HL-60 (cell line): ENCODE data around the gene HCLS1.
"Not testable (repeated sequence)": the region's sequence is repeated elsewhere in the genome, so short reads cannot be mapped to it uniquely, and the experiment has no call there.

Experiments
- DNase-seq, 2 experiments: peaks; one replicate each; pipeline ENCODE4 v3.0.0-alpha.2; 2010 to 2020; ENCODE audit warnings: low read depth in 1 of 2, low spot score in 1 of 2
- H3K27ac ChIP-seq: fragments of 250-450 bp; sonication (Bioruptor Pico); replicated peaks from 2 replicates; pipeline ENCODE4 v1.5.1; 2020; ENCODE audit warnings: mild to moderate bottlenecking, moderate library complexity
- H3K27me3 ChIP-seq: fragments of 250-450 bp; sonication (Bioruptor Pico); 2 replicates; pipeline ENCODE4 v1.5.1; 2021; ENCODE audit warnings: mild to moderate bottlenecking, moderate library complexity; ENCODE audit not compliant: insufficient read depth, poor library complexity, severe bottlenecking
- H3K4me3 ChIP-seq: replicated peaks from 2 replicates; pipeline ENCODE4 v1.5.1; 2011; ENCODE audit warnings: mild to moderate bottlenecking, control low read depth, low read length; ENCODE audit not compliant: insufficient read depth
- GABPA ChIP-seq: IDR thresholded peaks from 2 replicates; pipeline ENCODE4 v1.6.1; 2012; ENCODE audit warnings: low read depth
- POLR2AphosphoS5 ChIP-seq: IDR thresholded peaks from 2 replicates; pipeline ENCODE4 v1.6.1; 2012; ENCODE audit warnings: low read depth
- SPI1 ChIP-seq: IDR thresholded peaks from 2 replicates; pipeline ENCODE4 v1.6.1; 2012; ENCODE audit warnings: low read depth, mild to moderate bottlenecking, borderline replicate concordance
- TF ChIP-seq, protein P1 (sequence below): IDR thresholded peaks from one replicate; pipeline ENCODE4 v1.5.1; 2011; ENCODE audit warnings: low read length, control low read depth, inconsistent platforms; ENCODE audit not compliant: insufficient read depth
- TF ChIP-seq, protein P2 (sequence below): IDR thresholded peaks from 2 replicates; pipeline ENCODE4 v1.6.1; 2012; ENCODE audit warnings: low read depth; ENCODE audit not compliant: insufficient replicate concordance

HCLS1 gene

DNA sequence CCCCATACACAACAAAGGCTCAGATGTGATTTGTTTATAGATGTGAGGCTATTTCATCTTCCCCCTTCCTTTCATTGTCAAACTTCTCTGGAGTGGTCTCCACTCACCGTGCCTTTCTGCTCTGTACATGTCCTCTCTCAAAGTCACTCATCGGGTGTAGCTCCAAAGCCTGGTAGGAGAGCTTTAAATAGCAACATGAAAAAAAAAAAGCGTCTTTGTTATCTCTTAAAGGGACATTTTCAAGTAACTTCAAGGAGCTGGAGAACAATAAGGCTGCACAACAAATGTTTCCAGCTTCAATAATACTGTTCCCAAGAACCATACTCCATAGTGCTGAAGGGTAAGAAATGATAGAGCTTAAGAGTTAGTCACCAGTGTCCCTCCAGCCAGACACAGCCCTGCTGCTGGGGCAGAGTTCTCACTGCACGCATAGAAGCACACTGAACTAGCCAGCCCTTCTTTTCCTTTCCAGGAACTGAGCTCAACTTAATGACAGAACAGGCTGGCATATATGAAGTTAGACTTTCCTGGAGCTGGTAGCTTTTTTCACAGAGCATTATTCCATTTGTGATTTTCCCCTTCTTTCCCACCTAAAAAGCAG lies 59.4 kb downstream of the HCLS1 start:
- TF ChIP-seq, protein P1, sequence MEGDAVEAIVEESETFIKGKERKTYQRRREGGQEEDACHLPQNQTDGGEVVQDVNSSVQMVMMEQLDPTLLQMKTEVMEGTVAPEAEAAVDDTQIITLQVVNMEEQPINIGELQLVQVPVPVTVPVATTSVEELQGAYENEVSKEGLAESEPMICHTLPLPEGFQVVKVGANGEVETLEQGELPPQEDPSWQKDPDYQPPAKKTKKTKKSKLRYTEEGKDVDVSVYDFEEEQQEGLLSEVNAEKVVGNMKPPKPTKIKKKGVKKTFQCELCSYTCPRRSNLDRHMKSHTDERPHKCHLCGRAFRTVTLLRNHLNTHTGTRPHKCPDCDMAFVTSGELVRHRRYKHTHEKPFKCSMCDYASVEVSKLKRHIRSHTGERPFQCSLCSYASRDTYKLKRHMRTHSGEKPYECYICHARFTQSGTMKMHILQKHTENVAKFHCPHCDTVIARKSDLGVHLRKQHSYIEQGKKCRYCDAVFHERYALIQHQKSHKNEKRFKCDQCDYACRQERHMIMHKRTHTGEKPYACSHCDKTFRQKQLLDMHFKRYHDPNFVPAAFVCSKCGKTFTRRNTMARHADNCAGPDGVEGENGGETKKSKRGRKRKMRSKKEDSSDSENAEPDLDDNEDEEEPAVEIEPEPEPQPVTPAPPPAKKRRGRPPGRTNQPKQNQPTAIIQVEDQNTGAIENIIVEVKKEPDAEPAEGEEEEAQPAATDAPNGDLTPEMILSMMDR: no peak
- TF ChIP-seq GABPA (no peak), POLR2AphosphoS5 (no peak), SPI1 (no peak)
- TF ChIP-seq, protein P2, sequence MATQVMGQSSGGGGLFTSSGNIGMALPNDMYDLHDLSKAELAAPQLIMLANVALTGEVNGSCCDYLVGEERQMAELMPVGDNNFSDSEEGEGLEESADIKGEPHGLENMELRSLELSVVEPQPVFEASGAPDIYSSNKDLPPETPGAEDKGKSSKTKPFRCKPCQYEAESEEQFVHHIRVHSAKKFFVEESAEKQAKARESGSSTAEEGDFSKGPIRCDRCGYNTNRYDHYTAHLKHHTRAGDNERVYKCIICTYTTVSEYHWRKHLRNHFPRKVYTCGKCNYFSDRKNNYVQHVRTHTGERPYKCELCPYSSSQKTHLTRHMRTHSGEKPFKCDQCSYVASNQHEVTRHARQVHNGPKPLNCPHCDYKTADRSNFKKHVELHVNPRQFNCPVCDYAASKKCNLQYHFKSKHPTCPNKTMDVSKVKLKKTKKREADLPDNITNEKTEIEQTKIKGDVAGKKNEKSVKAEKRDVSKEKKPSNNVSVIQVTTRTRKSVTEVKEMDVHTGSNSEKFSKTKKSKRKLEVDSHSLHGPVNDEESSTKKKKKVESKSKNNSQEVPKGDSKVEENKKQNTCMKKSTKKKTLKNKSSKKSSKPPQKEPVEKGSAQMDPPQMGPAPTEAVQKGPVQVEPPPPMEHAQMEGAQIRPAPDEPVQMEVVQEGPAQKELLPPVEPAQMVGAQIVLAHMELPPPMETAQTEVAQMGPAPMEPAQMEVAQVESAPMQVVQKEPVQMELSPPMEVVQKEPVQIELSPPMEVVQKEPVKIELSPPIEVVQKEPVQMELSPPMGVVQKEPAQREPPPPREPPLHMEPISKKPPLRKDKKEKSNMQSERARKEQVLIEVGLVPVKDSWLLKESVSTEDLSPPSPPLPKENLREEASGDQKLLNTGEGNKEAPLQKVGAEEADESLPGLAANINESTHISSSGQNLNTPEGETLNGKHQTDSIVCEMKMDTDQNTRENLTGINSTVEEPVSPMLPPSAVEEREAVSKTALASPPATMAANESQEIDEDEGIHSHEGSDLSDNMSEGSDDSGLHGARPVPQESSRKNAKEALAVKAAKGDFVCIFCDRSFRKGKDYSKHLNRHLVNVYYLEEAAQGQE: no peak

DNA sequence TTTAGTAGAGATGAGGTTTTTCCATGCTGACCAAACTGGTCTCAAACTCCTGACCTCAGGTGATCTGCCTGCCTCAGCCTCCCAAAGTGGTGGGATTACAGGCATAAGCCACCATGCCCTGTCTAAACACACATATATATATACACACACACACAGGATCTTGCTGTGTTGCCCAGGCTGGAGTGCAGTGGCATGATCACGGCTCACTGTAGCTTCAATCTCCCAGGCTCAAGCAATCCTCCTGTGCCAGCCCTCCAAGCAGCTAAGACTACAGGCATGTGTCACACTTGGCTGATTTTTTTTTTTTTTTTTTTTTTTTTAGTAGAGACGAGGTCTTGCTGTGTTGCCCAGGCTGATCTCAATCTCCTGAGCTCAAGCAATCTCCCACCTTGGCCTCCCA lies 60.8 kb downstream of the HCLS1 start:
- not testable (repeated sequence) for DNase-seq, H3K27me3 ChIP-seq, H3K27ac ChIP-seq, H3K4me3 ChIP-seq

More for the DNA sequence above, 59.4 kb downstream of the HCLS1 start:
- no peak for DNase-seq
- H3K4me3 ChIP-seq: no peak overlapping the region
- H3K27me3 ChIP-seq: no peaks in the 10 kb centered on the region
- H3K27ac ChIP-seq: no peak overlapping the region

DNA sequence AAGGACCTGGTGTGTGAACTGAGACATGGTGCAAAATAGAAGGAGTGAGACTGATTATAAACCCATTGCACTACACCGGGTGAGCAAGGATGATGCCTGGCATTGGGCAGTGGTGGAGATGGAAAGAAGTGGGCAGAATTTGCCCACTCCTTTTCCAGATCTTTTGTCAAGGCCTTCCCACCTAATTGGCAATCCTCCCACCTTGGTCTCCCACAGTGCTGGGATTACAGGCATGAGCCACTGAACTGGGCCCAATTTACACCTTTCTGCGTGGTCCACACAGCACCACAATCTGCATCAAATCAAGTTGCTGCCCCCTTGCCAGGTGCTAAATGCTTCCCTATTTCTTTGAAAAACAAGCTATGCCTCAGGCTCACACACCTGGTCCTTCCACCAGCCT lies 62.1 kb downstream of the HCLS1 start:
- TF ChIP-seq POLR2AphosphoS5 (no peak), GABPA (no peak), SPI1 (no peak)
- TF ChIP-seq, protein P1: no peak
- TF ChIP-seq, protein P2: no peak
- H3K27me3 ChIP-seq: no peaks in the 10 kb centered on the region
- H3K27ac ChIP-seq: no peak overlapping the region
- no peak overlapping the region for H3K4me3 ChIP-seq
- DNase-seq: no peak

DNA sequence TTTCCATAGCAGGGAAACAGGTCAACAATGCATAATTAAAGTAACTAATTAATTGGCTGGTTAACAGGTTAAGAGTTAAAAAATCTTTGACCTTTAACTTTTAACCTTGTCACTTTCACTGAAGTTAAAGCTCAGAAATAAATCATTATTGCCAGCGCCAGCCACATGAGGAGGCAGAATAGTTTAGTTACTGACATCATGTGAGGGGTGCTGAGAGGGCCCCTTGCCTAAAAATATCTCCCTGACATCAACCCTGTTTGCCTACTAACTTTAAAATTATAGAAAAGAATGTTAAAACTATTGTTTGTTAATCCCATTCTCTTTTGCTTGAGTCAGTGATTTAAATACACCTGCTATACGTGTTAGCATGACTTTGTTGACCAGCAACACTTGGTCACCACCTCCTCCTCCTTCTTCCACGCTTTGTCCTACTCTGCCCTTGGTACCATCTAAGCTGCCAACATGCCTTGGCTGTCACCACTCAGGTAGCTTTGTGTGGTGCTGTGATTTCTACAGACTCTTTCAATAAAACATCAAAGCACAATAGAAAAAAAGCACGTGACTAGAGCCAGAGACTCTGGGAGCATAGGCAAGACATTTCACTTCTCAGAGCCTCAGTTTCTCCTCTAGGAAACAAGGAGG lies 64.8 kb downstream of the HCLS1 start:
- Histone ChIP-seq H3K4me3 (no peak overlapping the region), H3K27me3 (peaks cover under 1% of the 10 kb centered on the region), H3K27ac (no peak overlapping the region)
- TF ChIP-seq, protein P2: no peak
- TF ChIP-seq POLR2AphosphoS5: no peak
- no peak for TF ChIP-seq GABPA
- TF ChIP-seq, protein P1: no peak
- TF ChIP-seq SPI1: no peak
- no peak for DNase-seq
